NCI-H524 (cell line): ENCODE results near the gene CRTAC1.
A peak's percentile ranks its signal among the peaks of the same experiment; 100 is the strongest.

ENCODE experiments used
- DNase-seq, 2 experiments: peaks; one replicate each; lab custom pipeline; 2025; lab: John Stamatoyannopoulos, UW

Gene CRTAC1

GRCh38 chr10:98030093-98030821 is at the start of gene CRTAC1:
TSS of gene CRTAC1 (minus strand) at chr10:98030621. CDS start at chr10:98030472, 149 bp downstream.
- DNase-seq, result peak; percentile 26 to 75

GRCh38 chr10:98078774-98079173 is 48.4 kb upstream of the CRTAC1 start:
- no peak for DNase-seq

GRCh38 chr10:98077223-98077622 is 46.8 kb upstream of the CRTAC1 start:
- no peak for DNase-seq

- no peak for DNase-seq
These were observed 45.7 kb upstream of the CRTAC1 start for GRCh38 chr10:98076086-98076485.

GRCh38 chr10:98074315-98074911 is 44.0 kb upstream of the CRTAC1 start:
- no peak for DNase-seq

GRCh38 chr10:98067165-98067564 is 36.7 kb upstream of the CRTAC1 start:
- DNase-seq, result no peak

GRCh38 chr10:98063740-98064027 is 33.3 kb upstream of the CRTAC1 start:
- DNase-seq, result no peak

GRCh38 chr10:98062424-98062823 is 32.0 kb upstream of the CRTAC1 start:
- peak in 1 of 2 experiments; percentile 16 for DNase-seq

GRCh38 chr10:98060079-98060478 is 29.7 kb upstream of the CRTAC1 start:
- no peak for DNase-seq

- no peak for DNase-seq
These were observed 27.9 kb upstream of the CRTAC1 start for GRCh38 chr10:98058295-98058694.

GRCh38 chr10:98055841-98056516 is 25.6 kb upstream of the CRTAC1 start:
- DNase-seq, result no peak

- no peak for DNase-seq
These were observed 16.8 kb upstream of the CRTAC1 start for GRCh38 chr10:98047009-98047741.

- peak; percentile 8 to 49 for DNase-seq
These were observed 15.5 kb upstream of the CRTAC1 start for GRCh38 chr10:98045785-98046389.

- DNase-seq, result peak in 1 of 2 experiments; percentile 52
These were observed 11.1 kb upstream of the CRTAC1 start for GRCh38 chr10:98041352-98042043.

GRCh38 chr10:98039690-98040381 is 9.4 kb upstream of the CRTAC1 start:
- DNase-seq, result peak in 1 of 2 experiments; percentile 18

- no peak for DNase-seq
These were observed 7.9 kb upstream of the CRTAC1 start for GRCh38 chr10:98038288-98038687.

- DNase-seq, result no peak
These were observed 5.2 kb upstream of the CRTAC1 start for GRCh38 chr10:98035599-98035998.

GRCh38 chr10:98033515-98033914 is 3.1 kb upstream of the CRTAC1 start:
- DNase-seq, result no peak

GRCh38 chr10:98031440-98031839 is 1.0 kb upstream of the CRTAC1 start:
- no peak for DNase-seq

- DNase-seq, result peak in 1 of 2 experiments; percentile 21
These were observed 590 bp upstream of the CRTAC1 start for GRCh38 chr10:98030991-98031431.
